Psoas muscle (tissue), 8 donors: Measurements from ENCODE around the gene KNL1. TPM values are rescaled to one million over a fixed set of nuclear protein-coding genes. Genes with fewer than 3 reads are reported as not detected.

Experiments used
- ATAC-seq, 4 donors: fragments of 200-7000 bp; cut with Tn5 transposase; one replicate each; pipeline ENCODE4 v1.9.1; 2020; ENCODE audit warnings: moderate library complexity in 3 of 4, mild to moderate bottlenecking in 2 of 4
- DNase-seq, 2 donors: peaks; one replicate each; pipeline ENCODE4 v3.0.0-alpha.2; 2020
- H3K27ac ChIP-seq: fragments of 200-600 bp; one replicate; pipeline ENCODE4 v1.8.0; 2022
- H3K27me3 ChIP-seq, 3 donors: fragments of 200-600 bp in 1 of 3; one replicate each; pipeline versions ENCODE4 v1.6.1 to v1.8.0; 2013 to 2022; ENCODE audit warnings: low read length in 2 of 3, mild to moderate bottlenecking in 2 of 3, moderate library complexity in 1 of 3; ENCODE audit not compliant: insufficient read depth in 3 of 3
- H3K36me3 ChIP-seq, 2 donors: fragments of 200-600 bp in 1 of 2; one replicate each; pipeline versions ENCODE4 v1.6.1 to v1.8.0; 2013 to 2022; ENCODE audit warnings: low read depth in 1 of 2, mild to moderate bottlenecking in 1 of 2, moderate library complexity in 1 of 2; ENCODE audit not compliant: insufficient read depth in 1 of 2
- H3K4me1 ChIP-seq: fragments of 200-600 bp; one replicate; pipeline ENCODE4 v1.8.0; 2022
- H3K4me3 ChIP-seq: fragments of 200-600 bp; one replicate; pipeline ENCODE4 v1.8.0; 2022; ENCODE audit warnings: mild to moderate bottlenecking
- H3K9me3 ChIP-seq: fragments of 200-600 bp; one replicate; pipeline ENCODE4 v1.8.0; 2022
- WGBS, 3 donors: extraction: QIAGEN DNeasy Blood & Tissue Kit; methylation state at CpG; one replicate each; pipeline versions ENCODE4 v1.1.6 to v1.1.7; 2013; 5-methylcytosine and 5-hydroxymethylcytosine counted together
- intact Hi-C, 2 donors: fragments of 100-400 bp; cut with DNase I; formaldehyde crosslinking; loops; one replicate each; pipeline versions ENCODE4 v1.11.0 to v1.14.2; 2022
- polyA plus RNA-seq, 3 donors: library from polyadenylated mRNA; stranded (reverse); fragments of 200-250 nt; gene quantifications; one replicate each; pipeline ENCODE4 v1.2.3, GENCODE V29; 2013
- total RNA-seq, 4 donors: library from RNA; stranded (reverse); fragmentation: NEBNext Ultra II Directional in 2 of 4; extraction: Animal tissue kit (Norgen Biotek cat#: 25700) in 2 of 4; gene quantifications; one replicate each; pipeline versions ENCODE4 v1.2.1 to v1.2.4, GENCODE V29; 2021 to 2023
- TF ChIP-seq, protein P1 (sequence below): fragments of 200-600 bp; IDR thresholded peaks from one replicate; pipeline ENCODE4 v1.8.0; 2022; ENCODE audit warnings: antibody characterized with exemption
- donor health status: healthy with polysubstance abuse.
- donor health status: DM: no; HTN: no; CAD: no; lungs with moderate emphysema.
- donor health status: Bipolar disorder and iron deficiency.
- donor health status: healthy.
- donor health status: DM: yes; HTN: yes; CAD: no.
- donor health status: DM: no; HTN: no; CAD: no.
- donor health status: DM: no; HTN: no; CAD: no.
- donor health status: DM: yes; HTN: yes; CAD: no.

The KNL1 gene
- total and polyA plus RNA-seq, 7 donors: 0.03 to 0.50 (median 0.18) TPM; not detected in 2

DNA sequence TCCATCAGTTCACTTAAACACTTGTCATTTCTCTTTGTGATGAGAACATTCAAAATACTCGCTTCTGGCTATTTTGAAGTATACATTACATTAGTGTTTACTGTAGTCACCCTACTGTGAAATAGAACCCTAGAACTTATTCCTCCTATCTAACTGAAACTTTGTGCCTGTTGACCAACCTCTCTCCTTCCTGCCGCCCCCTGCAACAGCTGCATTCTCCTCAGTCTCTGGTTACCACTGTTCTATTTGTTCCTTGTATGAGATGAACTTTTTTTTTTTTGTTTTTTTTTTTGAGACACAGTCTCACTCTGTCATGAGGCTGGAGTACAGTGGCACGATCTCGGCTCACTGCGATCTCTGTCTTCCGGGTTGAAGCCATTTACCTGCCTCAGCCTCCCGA is 103.9 kb downstream of the KNL1 start:
- DNase-seq (no peak), ATAC-seq (no peak)
- TF ChIP-seq, protein P1, sequence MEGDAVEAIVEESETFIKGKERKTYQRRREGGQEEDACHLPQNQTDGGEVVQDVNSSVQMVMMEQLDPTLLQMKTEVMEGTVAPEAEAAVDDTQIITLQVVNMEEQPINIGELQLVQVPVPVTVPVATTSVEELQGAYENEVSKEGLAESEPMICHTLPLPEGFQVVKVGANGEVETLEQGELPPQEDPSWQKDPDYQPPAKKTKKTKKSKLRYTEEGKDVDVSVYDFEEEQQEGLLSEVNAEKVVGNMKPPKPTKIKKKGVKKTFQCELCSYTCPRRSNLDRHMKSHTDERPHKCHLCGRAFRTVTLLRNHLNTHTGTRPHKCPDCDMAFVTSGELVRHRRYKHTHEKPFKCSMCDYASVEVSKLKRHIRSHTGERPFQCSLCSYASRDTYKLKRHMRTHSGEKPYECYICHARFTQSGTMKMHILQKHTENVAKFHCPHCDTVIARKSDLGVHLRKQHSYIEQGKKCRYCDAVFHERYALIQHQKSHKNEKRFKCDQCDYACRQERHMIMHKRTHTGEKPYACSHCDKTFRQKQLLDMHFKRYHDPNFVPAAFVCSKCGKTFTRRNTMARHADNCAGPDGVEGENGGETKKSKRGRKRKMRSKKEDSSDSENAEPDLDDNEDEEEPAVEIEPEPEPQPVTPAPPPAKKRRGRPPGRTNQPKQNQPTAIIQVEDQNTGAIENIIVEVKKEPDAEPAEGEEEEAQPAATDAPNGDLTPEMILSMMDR: no peak
- Histone ChIP-seq H3K4me3 (no peak overlapping the region), H3K9me3 (no peaks in the 10 kb centered on the region), H3K27me3 (no peaks in the 10 kb centered on the region), H3K4me1 (peaks cover 15% of the 10 kb centered on the region), H3K27ac (no peak overlapping the region), H3K36me3 (peaks cover 0 to 5% of the 10 kb centered on the region in 2 donors)
- intact Hi-C loops: loop anchor here in 1 of 2 donors (5.0 to 10.0 kb wide), 2 partner anchors 49 to 173 kb away; no protein-coding TSS in a partner anchor
- 87 to 95% (median 91%) methylated on average over 7 of the region's 7 CpGs for WGBS, 3 donors

DNA sequence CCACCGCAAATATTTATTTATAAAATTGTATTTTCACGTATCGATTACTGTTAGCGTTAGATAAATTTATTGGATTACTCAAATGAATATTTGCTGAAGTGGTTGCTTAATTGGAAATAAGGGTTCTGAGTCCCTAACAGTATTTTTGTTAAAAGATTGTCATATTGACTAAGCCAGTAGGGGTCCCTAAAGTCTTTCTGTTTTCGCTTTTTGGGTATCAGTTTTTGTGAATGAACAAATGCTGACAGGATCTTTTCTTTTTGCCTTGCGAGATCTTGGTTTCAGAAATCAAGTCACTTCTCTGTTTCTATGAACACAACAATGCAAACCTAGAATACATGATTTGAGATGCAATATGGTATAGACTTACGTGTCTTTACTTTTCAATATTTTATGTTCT is 108.0 kb downstream of the KNL1 start:
- ATAC-seq (no peak), DNase-seq (no peak)
- intact Hi-C loops: no loop called here
- no peaks in the 10 kb centered on the region for H3K4me1 ChIP-seq
- H3K27me3 ChIP-seq: no peaks in the 10 kb centered on the region
- no peaks in the 10 kb centered on the region for H3K9me3 ChIP-seq
- H3K27ac ChIP-seq: no peak overlapping the region
- no peaks in the 10 kb centered on the region for H3K36me3 ChIP-seq
- TF ChIP-seq, protein P1: no peak
- WGBS, 3 donors: 91 to 97% (median 94%) methylated on average over 7 of the region's 7 CpGs
- H3K4me3 ChIP-seq: no peak overlapping the region

DNA sequence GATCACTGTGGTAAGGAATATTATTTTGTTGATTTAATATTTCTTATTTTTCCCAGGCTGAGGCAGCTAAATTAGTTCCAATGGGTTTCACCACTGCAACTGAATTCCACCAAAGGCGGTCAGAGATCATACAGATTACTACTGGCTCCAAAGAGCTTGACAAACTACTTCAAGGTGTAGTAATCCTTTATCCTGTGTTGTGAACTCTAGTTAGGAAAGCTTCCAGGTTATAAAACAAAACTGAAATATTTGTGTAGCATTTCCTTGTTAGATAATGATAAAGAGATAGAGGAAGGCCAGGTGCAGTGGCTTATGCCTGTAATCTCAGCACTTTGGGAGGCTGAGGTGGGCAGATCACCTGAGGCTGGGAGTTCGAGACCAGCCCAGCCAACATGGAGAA is 112.1 kb downstream of the KNL1 start:
- H3K27ac ChIP-seq: no peak overlapping the region
- DNase-seq (no peak), ATAC-seq (no peak)
- no peak overlapping the region for H3K4me3 ChIP-seq
- H3K9me3 ChIP-seq: no peaks in the 10 kb centered on the region
- TF ChIP-seq, protein P1: no peak
- H3K4me1 ChIP-seq: no peaks in the 10 kb centered on the region
- intact Hi-C loops: no loop called here
- H3K27me3 ChIP-seq: no peaks in the 10 kb centered on the region
- H3K36me3 ChIP-seq: no peaks in the 10 kb centered on the region
- 93 to 96% (median 95%) methylated on average over 2 of the region's 2 CpGs for WGBS, 3 donors

Other genes with a start within 250 kb of the KNL1 start
- gene PHGR1, start 243.2 kb upstream of the KNL1 start, total RNA-seq: not detected
- 1 to 10 TPM in 2 of 3 donors, under 1 TPM in 1; 0.49 to 4.8 (median 1.4) TPM for gene PHGR1, start 243.2 kb upstream of the KNL1 start, polyA plus RNA-seq
- 1 to 10 TPM in 1 of 4 donors, under 1 TPM in 3; 0.05 to 2.4 (median 0.72) TPM for gene DISP2, start 236.0 kb upstream of the KNL1 start, total RNA-seq
- under 1 TPM; 0.42 to 0.79 (median 0.52) TPM for gene DISP2, start 236.0 kb upstream of the KNL1 start, polyA plus RNA-seq
- gene KNSTRN, start 211.5 kb upstream of the KNL1 start, total RNA-seq: 10 to 100 TPM in 2 of 4 donors, 1 to 10 TPM in 2; 7.7 to 21.3 (median 11.6) TPM
- gene KNSTRN, start 211.5 kb upstream of the KNL1 start, polyA plus RNA-seq: 10 to 100 TPM; 11.5 to 21.5 (median 18.7) TPM
- gene IVD, start 188.5 kb upstream of the KNL1 start, total RNA-seq: 100 to 1,000 TPM in 1 of 4 donors, 10 to 100 TPM in 3; 46.5 to 102 (median 61.4) TPM
- gene IVD, start 188.5 kb upstream of the KNL1 start, polyA plus RNA-seq: 10 to 100 TPM; 27.1 to 35.6 (median 32.6) TPM
- 10 to 100 TPM; 12.5 to 15.6 (median 13.4) TPM for gene BAHD1, start 153.3 kb upstream of the KNL1 start, total RNA-seq
- 10 to 100 TPM in 2 of 3 donors, 1 to 10 TPM in 1; 9.9 to 14.6 (median 12.3) TPM for gene BAHD1, start 153.3 kb upstream of the KNL1 start, polyA plus RNA-seq
- 1 to 10 TPM; 3.8 to 5.3 (median 4.2) TPM for gene CHST14, start 123.3 kb upstream of the KNL1 start, total RNA-seq
- 1 to 10 TPM; 2.5 to 4.5 (median 2.8) TPM for gene CHST14, start 123.3 kb upstream of the KNL1 start, polyA plus RNA-seq
- 10 to 100 TPM in 3 of 4 donors, 1 to 10 TPM in 1; 9.3 to 23.6 (median 19.8) TPM for gene CCDC32, start 29.2 kb upstream of the KNL1 start, total RNA-seq
- gene CCDC32, start 29.2 kb upstream of the KNL1 start, polyA plus RNA-seq: 10 to 100 TPM; 24.8 to 54.9 (median 38.5) TPM
- gene RPUSD2, start 24.9 kb upstream of the KNL1 start, total RNA-seq: 10 to 100 TPM in 3 of 4 donors, 1 to 10 TPM in 1; 8.7 to 12.5 (median 11.0) TPM
- 10 to 100 TPM in 2 of 3 donors, 1 to 10 TPM in 1; 9.4 to 10.9 (median 10.3) TPM for gene RPUSD2, start 24.9 kb upstream of the KNL1 start, polyA plus RNA-seq
- gene RAD51, start 100.9 kb downstream of the KNL1 start, total RNA-seq: 1 to 10 TPM in 1 of 4 donors, under 1 TPM in 3; 0.41 to 1.5 (median 0.56) TPM
- under 1 TPM; 0.29 to 0.93 (median 0.90) TPM for gene RAD51, start 100.9 kb downstream of the KNL1 start, polyA plus RNA-seq
- gene RMDN3, start 161.0 kb downstream of the KNL1 start, total RNA-seq: 10 to 100 TPM; 17.1 to 20.1 (median 18.6) TPM
- 10 to 100 TPM; 11.1 to 30.9 (median 20.2) TPM for gene RMDN3, start 161.0 kb downstream of the KNL1 start, polyA plus RNA-seq
- gene GCHFR, start 169.8 kb downstream of the KNL1 start, total RNA-seq: 1 to 10 TPM; 1.5 to 4.9 (median 2.9) TPM
- gene GCHFR, start 169.8 kb downstream of the KNL1 start, polyA plus RNA-seq: 1 to 10 TPM; 4.3 to 6.7 (median 5.0) TPM
- gene C15orf62, start 175.7 kb downstream of the KNL1 start, total RNA-seq: not detected
- gene C15orf62, start 175.7 kb downstream of the KNL1 start, polyA plus RNA-seq: under 1 TPM; 0.05 to 0.19 (median 0.07) TPM
- 10 to 100 TPM in 2 of 4 donors, 1 to 10 TPM in 2; 9.1 to 12.4 (median 10.8) TPM for gene ZFYVE19, start 212.8 kb downstream of the KNL1 start, total RNA-seq
- gene ZFYVE19, start 212.8 kb downstream of the KNL1 start, polyA plus RNA-seq: 10 to 100 TPM; 16.9 to 31.5 (median 25.4) TPM
- 10 to 100 TPM in 3 of 4 donors, 1 to 10 TPM in 1; 8.9 to 18.5 (median 13.0) TPM for gene DNAJC17, start 213.2 kb downstream of the KNL1 start, total RNA-seq
- 10 to 100 TPM; 16.6 to 32.4 (median 32.0) TPM for gene DNAJC17, start 213.2 kb downstream of the KNL1 start, polyA plus RNA-seq
- not detected for gene PPP1R14D, start 234.5 kb downstream of the KNL1 start, total RNA-seq
- gene PPP1R14D, start 234.5 kb downstream of the KNL1 start, polyA plus RNA-seq: not detected
- under 1 TPM; 0.19 to 0.54 (median 0.24) TPM for gene SPINT1, start 249.8 kb downstream of the KNL1 start, total RNA-seq
- under 1 TPM; 0.03 to 0.19 (median 0.17) TPM for gene SPINT1, start 249.8 kb downstream of the KNL1 start, polyA plus RNA-seq